H1 (cell line): ENCODE data around the gene UGT1A10. TPM values are rescaled to one million over a fixed set of nuclear protein-coding genes. Genes with fewer than 3 reads are reported as not detected.

Experiments used
- CBX5 ChIP-seq: fragments of 300-800, 300-1000 bp; sonication (generic); IDR thresholded peaks from 2 replicates; pipeline ENCODE4 v1.7.1; 2016; ENCODE audit warnings: antibody characterized with exemption, low read length, low read depth
- CHD1 ChIP-seq: IDR thresholded peaks from 2 replicates; pipeline ENCODE4 v1.6.1; 2012; ENCODE audit warnings: low read depth, low read length, improper control_type of control experiment
- HDAC2 ChIP-seq, 2 experiments: fragments of 300-600 bp in 1 of 2; sonication (generic) in 1 of 2; IDR thresholded peaks; 2 replicates each; pipeline ENCODE4 v1.6.1; 2011 to 2012; ENCODE audit warnings: low read depth in 2 of 2, low read length in 2 of 2, mild to moderate bottlenecking in 2 of 2, moderate library complexity in 2 of 2, borderline replicate concordance in 1 of 2, inconsistent platforms in 1 of 2
- JUND ChIP-seq: IDR thresholded peaks from 2 replicates; pipeline ENCODE4 v1.6.1; 2011; ENCODE audit warnings: mild to moderate bottlenecking, improper control_type of control experiment, low read length
- KDM4A ChIP-seq: IDR thresholded peaks from one replicate; pipeline ENCODE4 v1.7.1; 2012; ENCODE audit warnings: low read depth, mild to moderate bottlenecking, moderate library complexity, low read length, inconsistent platforms; ENCODE audit not compliant: severe bottlenecking
- NRF1 ChIP-seq: IDR thresholded peaks from 2 replicates; pipeline ENCODE4 v1.6.1; 2011; ENCODE audit warnings: mild to moderate bottlenecking, low read depth, low read length, improper control_type of control experiment
- POLR2AphosphoS5 ChIP-seq: IDR thresholded peaks from 2 replicates; pipeline ENCODE4 v1.6.1; 2011; ENCODE audit warnings: low read depth, low read length
- POU5F1 ChIP-seq: IDR thresholded peaks from 2 replicates; pipeline ENCODE4 v1.6.1; 2011; ENCODE audit warnings: low read depth, mild to moderate bottlenecking, low read length, moderate library complexity
- polyA plus RNA-seq, 7 experiments: library from polyadenylated mRNA; depleted of rRNA in 3 of 7; stranded (reverse) in 5 of 7; unstranded in 2 of 7; fragments of >200 nt in 5 of 7; fragments of 200-250 nt in 2 of 7; gene quantifications; 1 replicate in 5 of 7; 2 replicates in 1 of 7; 4 replicates in 1 of 7; pipeline versions ENCODE4 v1.2.1 to v1.2.3, GENCODE V29; 2011 to 2013; ENCODE audit warnings: missing spikeins in 2 of 7, mixed read lengths in 2 of 7
- total RNA-seq: library from RNA; stranded (reverse); fragmentation: NEBNext Ultra II Directional; extraction: Animal tissue kit (Norgen Biotek cat#: 25700); gene quantifications from 2 replicates; pipeline ENCODE4 v1.2.1, GENCODE V29; 2021
- TF ChIP-seq, protein P1 (sequence below): IDR thresholded peaks from 2 replicates; pipeline ENCODE4 v1.6.1; 2012; ENCODE audit warnings: low read length, inconsistent platforms

The UGT1A10 gene
- total and polyA plus RNA-seq, 2 of the 8 experiments (the other 6 are each of a cell fraction or from before 2014, with no cell fraction given), result not detected

- TF ChIP-seq, protein P1, sequence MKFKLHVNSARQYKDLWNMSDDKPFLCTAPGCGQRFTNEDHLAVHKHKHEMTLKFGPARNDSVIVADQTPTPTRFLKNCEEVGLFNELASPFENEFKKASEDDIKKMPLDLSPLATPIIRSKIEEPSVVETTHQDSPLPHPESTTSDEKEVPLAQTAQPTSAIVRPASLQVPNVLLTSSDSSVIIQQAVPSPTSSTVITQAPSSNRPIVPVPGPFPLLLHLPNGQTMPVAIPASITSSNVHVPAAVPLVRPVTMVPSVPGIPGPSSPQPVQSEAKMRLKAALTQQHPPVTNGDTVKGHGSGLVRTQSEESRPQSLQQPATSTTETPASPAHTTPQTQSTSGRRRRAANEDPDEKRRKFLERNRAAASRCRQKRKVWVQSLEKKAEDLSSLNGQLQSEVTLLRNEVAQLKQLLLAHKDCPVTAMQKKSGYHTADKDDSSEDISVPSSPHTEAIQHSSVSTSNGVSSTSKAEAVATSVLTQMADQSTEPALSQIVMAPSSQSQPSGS, result no peak
- TF ChIP-seq CHD1 (no peak), NRF1 (no peak), JUND (no peak), POLR2AphosphoS5 (no peak), KDM4A (no peak), CBX5 (no peak), POU5F1 (no peak), HDAC2 (IDR thresholded peaks at IDR 0.05; ENCODE audit: borderline replicate concordance in 1 of 2, low read depth in 2 of 2, low read length in 2 of 2) (no peak)
These were observed 157.9 kb downstream of the UGT1A10 start (continued) for GRCh38 chr2:233794128-233794658.
